GM12878 (cell line): ENCODE measurements around the gene XCR1. TPM values are rescaled to one million over a fixed set of nuclear protein-coding genes. Genes with fewer than 3 reads are reported as not detected.

ENCODE experiments used
- ASH2L ChIP-seq: fragments of 300-600, 200-600 bp; sonication (generic); IDR thresholded peaks from 2 replicates; pipeline ENCODE4 v1.6.1; 2017; ENCODE audit warnings: low read depth, mild to moderate bottlenecking, borderline replicate concordance
- ATF3 ChIP-seq: IDR thresholded peaks from 2 replicates; pipeline ENCODE4 v1.6.1; 2011; ENCODE audit warnings: low read depth, mild to moderate bottlenecking, low read length, moderate library complexity, borderline replicate concordance; ENCODE audit errors: extremely low read depth
- ATF7 ChIP-seq: fragments of 450-650 bp; IDR thresholded peaks from 2 replicates; pipeline ENCODE4 v1.6.1; 2016; ENCODE audit warnings: low read depth, mild to moderate bottlenecking
- CREB1 ChIP-seq: IDR thresholded peaks from 2 replicates; pipeline ENCODE4 v1.6.1; 2012; ENCODE audit warnings: low read depth, mild to moderate bottlenecking, inconsistent platforms
- ETV6 ChIP-seq, 2 experiments: fragments of 450-650 bp in 1 of 2; IDR thresholded peaks in 1 of 2; conservative IDR thresholded peaks in 1 of 2; 2 replicates each; pipeline ENCODE4 v1.6.1; 2014; ENCODE audit warnings: antibody characterized with exemption in 1 of 2, borderline replicate concordance in 1 of 2, low read depth in 1 of 2, mild to moderate bottlenecking in 1 of 2, moderate library complexity in 1 of 2
- EZH2 ChIP-seq: IDR thresholded peaks from 2 replicates; pipeline ENCODE4 v1.6.1; 2012; ENCODE audit warnings: low read depth, mild to moderate bottlenecking, control low read depth, inconsistent platforms, low read length, borderline replicate concordance; ENCODE audit not compliant: control insufficient read depth
- IKZF1 ChIP-seq: fragments of 450-650 bp; conservative IDR thresholded peaks from 2 replicates; pipeline ENCODE4 v1.6.1; 2017; ENCODE audit warnings: antibody characterized with exemption, mild to moderate bottlenecking
- IRF4 ChIP-seq: IDR thresholded peaks from 2 replicates; pipeline ENCODE4 v1.6.1; 2011; ENCODE audit warnings: low read depth, low read length
- JUND ChIP-seq: IDR thresholded peaks from 2 replicates; pipeline ENCODE4 v1.6.1; 2012; ENCODE audit warnings: low read depth, mild to moderate bottlenecking, low read length, improper control_type of control experiment, moderate library complexity
- NFYB ChIP-seq: IDR thresholded peaks from 2 replicates; pipeline ENCODE4 v1.6.1; 2011; ENCODE audit warnings: low read depth, mild to moderate bottlenecking, low read length, improper control_type of control experiment, moderate library complexity; ENCODE audit not compliant: insufficient read depth
- NKRF ChIP-seq: fragments of 450-650 bp; conservative IDR thresholded peaks from 2 replicates; pipeline ENCODE4 v1.6.1; 2017; ENCODE audit warnings: mild to moderate bottlenecking, moderate library complexity
- NR2F1 ChIP-seq: fragments of 450-650 bp; conservative IDR thresholded peaks from 2 replicates; pipeline ENCODE4 v1.6.1; 2017; ENCODE audit warnings: mild to moderate bottlenecking
- PKNOX1 ChIP-seq: fragments of 450-650 bp; IDR thresholded peaks from 2 replicates; pipeline ENCODE4 v1.6.1; 2016; ENCODE audit warnings: mild to moderate bottlenecking
- SMARCA5 ChIP-seq: fragments of 450-650 bp; IDR thresholded peaks from 2 replicates; pipeline ENCODE4 v1.6.1; 2017; ENCODE audit warnings: mild to moderate bottlenecking
- SREBF1 ChIP-seq: IDR thresholded peaks from 2 replicates; pipeline ENCODE4 v1.6.1; 2012; ENCODE audit warnings: mild to moderate bottlenecking, low read length
- STAT3 ChIP-seq: IDR thresholded peaks from 2 replicates; pipeline ENCODE4 v1.6.1; 2011; ENCODE audit warnings: low read depth, low read length, improper control_type of control experiment
- ZNF24 ChIP-seq: fragments of 450-650 bp; IDR thresholded peaks from 2 replicates; pipeline ENCODE4 v1.6.1; 2017; ENCODE audit warnings: antibody characterized with exemption, mild to moderate bottlenecking
- polyA plus RNA-seq, 11 experiments: library from polyadenylated mRNA; depleted of rRNA in 4 of 11; unstranded in 6 of 11; stranded (reverse) in 5 of 11; fragments of >200 nt; fragmentation: Nextera tagmentation in 4 of 11; fragmentation: Illumina TruSeq in 1 of 11; extraction: Ambion mirVana in 4 of 11; extraction: Trizol in 1 of 11; gene quantifications; 1 replicate in 1 of 11; 2 replicates in 10 of 11; pipeline versions ENCODE4 v1.2.1 to v1.2.3, GENCODE V29; 2011 to 2016; ENCODE audit warnings: inconsistent platforms in 2 of 11, missing spikeins in 2 of 11, low read depth in 1 of 11
- total RNA-seq, 4 experiments: library from RNA; depleted of rRNA in 3 of 4; stranded (reverse); fragments of >200 nt in 3 of 4; fragmentation: Illumina TruSeq in 1 of 4; extraction: Trizol in 1 of 4; gene quantifications; 2 replicates each; pipeline versions ENCODE4 v1.2.1 to v1.2.3, GENCODE V29; 2013 to 2021
- TF ChIP-seq, protein P1 (sequence below): fragments of 450-650 bp; IDR thresholded peaks from 2 replicates; pipeline ENCODE4 v1.6.1; 2017; ENCODE audit warnings: mild to moderate bottlenecking, moderate library complexity
- TF ChIP-seq, protein P2 (sequence below): IDR thresholded peaks from 2 replicates; pipeline ENCODE4 v1.6.1; 2012; ENCODE audit warnings: mild to moderate bottlenecking, low read depth, low read length

XCR1 gene
- total and polyA plus RNA-seq, 10 of the 15 experiments (the other 5 are each of a cell fraction or from before 2014, with no cell fraction given) = 0.02 to 0.29 (median 0.13) TPM; not detected in 2

DNA sequence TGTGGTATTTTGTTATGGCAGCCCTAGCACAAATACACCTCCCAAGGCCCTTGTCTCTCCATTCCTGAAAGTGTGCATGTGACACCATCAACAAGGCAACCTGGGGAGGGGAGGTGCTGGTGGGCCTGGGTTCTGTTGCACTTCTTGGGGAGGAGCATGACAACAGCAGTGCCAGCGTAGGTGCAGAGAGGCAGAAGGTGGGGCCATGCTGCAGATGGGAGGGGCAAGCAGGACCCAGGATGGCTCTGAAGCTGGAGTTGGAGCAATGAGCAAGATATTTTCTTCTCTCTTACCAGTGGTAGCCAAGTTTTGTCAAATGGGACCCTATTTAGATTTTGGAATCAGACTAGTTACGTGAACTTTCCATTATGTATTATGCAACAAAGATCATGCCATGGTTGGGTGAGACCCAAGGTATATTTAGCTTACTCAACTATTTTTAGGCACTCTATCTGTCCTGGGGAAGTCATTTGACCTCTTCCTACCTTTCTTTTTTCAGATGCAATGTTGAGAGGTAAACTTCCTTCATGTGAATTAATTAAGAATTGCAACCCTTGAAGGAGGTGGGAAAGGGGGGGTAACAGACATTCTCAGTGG is 35.1 kb downstream of the XCR1 start (continued):
- TF ChIP-seq, protein P1, sequence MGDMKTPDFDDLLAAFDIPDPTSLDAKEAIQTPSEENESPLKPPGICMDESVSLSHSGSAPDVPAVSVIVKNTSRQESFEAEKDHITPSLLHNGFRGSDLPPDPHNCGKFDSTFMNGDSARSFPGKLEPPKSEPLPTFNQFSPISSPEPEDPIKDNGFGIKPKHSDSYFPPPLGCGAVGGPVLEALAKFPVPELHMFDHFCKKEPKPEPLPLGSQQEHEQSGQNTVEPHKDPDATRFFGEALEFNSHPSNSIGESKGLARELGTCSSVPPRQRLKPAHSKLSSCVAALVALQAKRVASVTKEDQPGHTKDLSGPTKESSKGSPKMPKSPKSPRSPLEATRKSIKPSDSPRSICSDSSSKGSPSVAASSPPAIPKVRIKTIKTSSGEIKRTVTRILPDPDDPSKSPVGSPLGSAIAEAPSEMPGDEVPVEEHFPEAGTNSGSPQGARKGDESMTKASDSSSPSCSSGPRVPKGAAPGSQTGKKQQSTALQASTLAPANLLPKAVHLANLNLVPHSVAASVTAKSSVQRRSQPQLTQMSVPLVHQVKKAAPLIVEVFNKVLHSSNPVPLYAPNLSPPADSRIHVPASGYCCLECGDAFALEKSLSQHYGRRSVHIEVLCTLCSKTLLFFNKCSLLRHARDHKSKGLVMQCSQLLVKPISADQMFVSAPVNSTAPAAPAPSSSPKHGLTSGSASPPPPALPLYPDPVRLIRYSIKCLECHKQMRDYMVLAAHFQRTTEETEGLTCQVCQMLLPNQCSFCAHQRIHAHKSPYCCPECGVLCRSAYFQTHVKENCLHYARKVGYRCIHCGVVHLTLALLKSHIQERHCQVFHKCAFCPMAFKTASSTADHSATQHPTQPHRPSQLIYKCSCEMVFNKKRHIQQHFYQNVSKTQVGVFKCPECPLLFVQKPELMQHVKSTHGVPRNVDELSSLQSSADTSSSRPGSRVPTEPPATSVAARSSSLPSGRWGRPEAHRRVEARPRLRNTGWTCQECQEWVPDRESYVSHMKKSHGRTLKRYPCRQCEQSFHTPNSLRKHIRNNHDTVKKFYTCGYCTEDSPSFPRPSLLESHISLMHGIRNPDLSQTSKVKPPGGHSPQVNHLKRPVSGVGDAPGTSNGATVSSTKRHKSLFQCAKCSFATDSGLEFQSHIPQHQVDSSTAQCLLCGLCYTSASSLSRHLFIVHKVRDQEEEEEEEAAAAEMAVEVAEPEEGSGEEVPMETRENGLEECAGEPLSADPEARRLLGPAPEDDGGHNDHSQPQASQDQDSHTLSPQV = no peak
- TF ChIP-seq ZNF24 (no peak), NKRF (no peak), EZH2 (no peak), NFYB (no peak), NR2F1 (no peak), SREBF1 (no peak), CREB1 (peak; percentile 33; the same call in 1 of the 2 replicates), ATF7 (peak; percentile 43; the same call in 1 of the 2 replicates), STAT3 (no peak), JUND (no peak), SMARCA5 (no peak), ASH2L (no peak), ETV6 (conservative IDR thresholded peaks at IDR 0.05 in 1 of 2, IDR thresholded peaks at IDR 0.05 in 1 of 2; ENCODE audit: borderline replicate concordance in 1 of 2, low read depth in 1 of 2) (no peak), IRF4 (no peak), ATF3 (no peak), PKNOX1 (no peak), IKZF1 (0 out of 2 replicates have a peak, but pooled peaks have one; percentile 4)
- TF ChIP-seq, protein P2, sequence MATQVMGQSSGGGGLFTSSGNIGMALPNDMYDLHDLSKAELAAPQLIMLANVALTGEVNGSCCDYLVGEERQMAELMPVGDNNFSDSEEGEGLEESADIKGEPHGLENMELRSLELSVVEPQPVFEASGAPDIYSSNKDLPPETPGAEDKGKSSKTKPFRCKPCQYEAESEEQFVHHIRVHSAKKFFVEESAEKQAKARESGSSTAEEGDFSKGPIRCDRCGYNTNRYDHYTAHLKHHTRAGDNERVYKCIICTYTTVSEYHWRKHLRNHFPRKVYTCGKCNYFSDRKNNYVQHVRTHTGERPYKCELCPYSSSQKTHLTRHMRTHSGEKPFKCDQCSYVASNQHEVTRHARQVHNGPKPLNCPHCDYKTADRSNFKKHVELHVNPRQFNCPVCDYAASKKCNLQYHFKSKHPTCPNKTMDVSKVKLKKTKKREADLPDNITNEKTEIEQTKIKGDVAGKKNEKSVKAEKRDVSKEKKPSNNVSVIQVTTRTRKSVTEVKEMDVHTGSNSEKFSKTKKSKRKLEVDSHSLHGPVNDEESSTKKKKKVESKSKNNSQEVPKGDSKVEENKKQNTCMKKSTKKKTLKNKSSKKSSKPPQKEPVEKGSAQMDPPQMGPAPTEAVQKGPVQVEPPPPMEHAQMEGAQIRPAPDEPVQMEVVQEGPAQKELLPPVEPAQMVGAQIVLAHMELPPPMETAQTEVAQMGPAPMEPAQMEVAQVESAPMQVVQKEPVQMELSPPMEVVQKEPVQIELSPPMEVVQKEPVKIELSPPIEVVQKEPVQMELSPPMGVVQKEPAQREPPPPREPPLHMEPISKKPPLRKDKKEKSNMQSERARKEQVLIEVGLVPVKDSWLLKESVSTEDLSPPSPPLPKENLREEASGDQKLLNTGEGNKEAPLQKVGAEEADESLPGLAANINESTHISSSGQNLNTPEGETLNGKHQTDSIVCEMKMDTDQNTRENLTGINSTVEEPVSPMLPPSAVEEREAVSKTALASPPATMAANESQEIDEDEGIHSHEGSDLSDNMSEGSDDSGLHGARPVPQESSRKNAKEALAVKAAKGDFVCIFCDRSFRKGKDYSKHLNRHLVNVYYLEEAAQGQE = no peak
